ENCODE data around the gene ABITRAM.
"Not testable (repeated sequence)": the region's sequence is repeated elsewhere in the genome, so short reads cannot be mapped to it uniquely, and the experiment has no call there.

ABITRAM gene

GRCh38 chr9:108953983-108954574 is 19.9 kb downstream of the ABITRAM start:
- FAIRE-seq (peak; percentile 95), DNase-seq (ENCODE audit: insufficient read length, low spot score) (no peak)
- no peak for TF ChIP-seq POLR2A (IDR thresholded peaks at IDR 0.05; ENCODE audit: low read depth, low read length)

GRCh38 chr9:108956022-108956630 is 21.9 kb downstream of the ABITRAM start:
- TF ChIP-seq POLR2A (IDR thresholded peaks at IDR 0.05; ENCODE audit: low read depth, low read length): no peak
- DNase-seq (ENCODE audit: insufficient read length, low spot score) (no peak), FAIRE-seq (peak; percentile 77)

- DNase-seq (ENCODE audit: insufficient read length, low spot score): no peak
- no peak for FAIRE-seq
- TF ChIP-seq POLR2A (IDR thresholded peaks at IDR 0.05; ENCODE audit: low read depth, low read length): no peak
Measured at GRCh38 chr9:108956631-108957026, 22.4 kb downstream of the ABITRAM start.

GRCh38 chr9:108960331-108960730 is 26.1 kb downstream of the ABITRAM start:
- no peak for DNase-seq (ENCODE audit: insufficient read length, low spot score)
- no peak for TF ChIP-seq POLR2A (IDR thresholded peaks at IDR 0.05; ENCODE audit: low read depth, low read length)
- no peak for FAIRE-seq

GRCh38 chr9:108961151-108961550 is 27.0 kb downstream of the ABITRAM start:
- FAIRE-seq: peak; percentile 75
- no peak for TF ChIP-seq POLR2A (IDR thresholded peaks at IDR 0.05; ENCODE audit: low read depth, low read length)
- no peak for DNase-seq (ENCODE audit: insufficient read length, low spot score)

- FAIRE-seq (peak; percentile 94), DNase-seq (ENCODE audit: insufficient read length, low spot score) (no peak)
- TF ChIP-seq POLR2A (IDR thresholded peaks at IDR 0.05; ENCODE audit: low read depth, low read length): no peak
Measured at GRCh38 chr9:108963459-108964143, 29.4 kb downstream of the ABITRAM start.

GRCh38 chr9:108967916-108968315 is 33.7 kb downstream of the ABITRAM start:
- DNase-seq (ENCODE audit: insufficient read length, low spot score): no peak
- no peak for TF ChIP-seq POLR2A (IDR thresholded peaks at IDR 0.05; ENCODE audit: low read depth, low read length)
- peak; percentile 53 for FAIRE-seq

GRCh38 chr9:108971392-108971791 is 37.2 kb downstream of the ABITRAM start:
- DNase-seq (ENCODE audit: insufficient read length, low spot score): not testable (repeated sequence)
- FAIRE-seq: peak; percentile 27

- peak; percentile 62 for FAIRE-seq
- DNase-seq (ENCODE audit: insufficient read length, low spot score): no peak
Measured at GRCh38 chr9:108972186-108972585, 38.0 kb downstream of the ABITRAM start.

GRCh38 chr9:108972626-108973209 is 38.5 kb downstream of the ABITRAM start:
- FAIRE-seq: peak; percentile 41
- no peak for DNase-seq (ENCODE audit: insufficient read length, low spot score)
- TF ChIP-seq POLR2A (IDR thresholded peaks at IDR 0.05; ENCODE audit: low read depth, low read length): no peak

More at GRCh38 chr9:108972186-108972585, 38.0 kb downstream of the ABITRAM start:
- TF ChIP-seq POLR2A (IDR thresholded peaks at IDR 0.05; ENCODE audit: low read depth, low read length): no peak

- FAIRE-seq: peak; percentile 48
- no peak for TF ChIP-seq POLR2A (IDR thresholded peaks at IDR 0.05; ENCODE audit: low read depth, low read length)
- no peak for DNase-seq (ENCODE audit: insufficient read length, low spot score)
Measured at GRCh38 chr9:108973895-108974294, 39.7 kb downstream of the ABITRAM start.

- no peak for TF ChIP-seq POLR2A (IDR thresholded peaks at IDR 0.05; ENCODE audit: low read depth, low read length)
- FAIRE-seq (peak; percentile 62), DNase-seq (ENCODE audit: insufficient read length, low spot score) (no peak)
Measured at GRCh38 chr9:108978205-108978604, 44.0 kb downstream of the ABITRAM start.

- DNase-seq (ENCODE audit: insufficient read length, low spot score) (no peak), FAIRE-seq (peak; percentile 55)
- no peak for TF ChIP-seq POLR2A (IDR thresholded peaks at IDR 0.05; ENCODE audit: low read depth, low read length)
Measured at GRCh38 chr9:108980893-108981292, 46.7 kb downstream of the ABITRAM start.

GRCh38 chr9:108983885-108984284 is 49.7 kb downstream of the ABITRAM start:
- FAIRE-seq (no peak), DNase-seq (ENCODE audit: insufficient read length, low spot score) (no peak)
- no peak for TF ChIP-seq POLR2A (IDR thresholded peaks at IDR 0.05; ENCODE audit: low read depth, low read length)
